HepG2 (cell line): ENCODE measurements around the gene HMX1.

Experiments
- AFF4 ChIP-seq: sonication (generic); formaldehyde crosslinking; IDR thresholded peaks from 2 replicates; pipeline ENCODE4 v1.4.0; 2020; ENCODE audit warnings: missing genetic modification reagents
- CTCF ChIP-seq: sonication (generic); formaldehyde crosslinking; IDR thresholded peaks from 2 replicates; pipeline ENCODE4 v1.5.0; 2020; ENCODE audit warnings: mild to moderate bottlenecking, missing genetic modification reagents, moderate library complexity
- EP300 ChIP-seq, 3 experiments: sonication (generic) in 1 of 3; formaldehyde crosslinking in 1 of 3; IDR thresholded peaks; 2 replicates each; pipeline versions ENCODE4 v1.5.1 to v1.6.1; 2011 to 2020; ENCODE audit warnings: low read depth in 2 of 3, low read length in 2 of 3, borderline replicate concordance in 1 of 3, improper control_type of control experiment in 1 of 3, mild to moderate bottlenecking in 1 of 3, missing genetic modification reagents in 1 of 3, moderate library complexity in 1 of 3
- FOXA3 ChIP-seq: IDR thresholded peaks from 2 replicates; pipeline ENCODE4 v1.6.1; 2016; ENCODE audit warnings: missing genetic modification reagents, missing compliant biosample characterization
- MAFG ChIP-seq: sonication (generic); formaldehyde crosslinking; IDR thresholded peaks from 2 replicates; pipeline ENCODE4 v1.5.1; 2020; ENCODE audit warnings: mild to moderate bottlenecking, missing genetic modification reagents
- MYC ChIP-seq: sonication (generic); formaldehyde crosslinking; IDR thresholded peaks from 2 replicates; pipeline ENCODE4 v1.9.0; 2021; ENCODE audit warnings: missing genetic modification reagents, borderline replicate concordance
- POLR2AphosphoS5 ChIP-seq: IDR thresholded peaks from 2 replicates; pipeline ENCODE4 v1.6.1; 2012; ENCODE audit warnings: low read depth, low read length
- RAD21 ChIP-seq: fragments of 450-650 bp; formaldehyde crosslinking; IDR thresholded peaks from 2 replicates; pipeline ENCODE4 v1.5.0; 2020; ENCODE audit warnings: mild to moderate bottlenecking
- ZBTB34 ChIP-seq: sonication (generic); formaldehyde crosslinking; IDR thresholded peaks from 2 replicates; pipeline ENCODE4 v1.8.0; 2022; ENCODE audit warnings: mild to moderate bottlenecking, missing genetic modification reagents
- ZNF34 ChIP-seq: sonication (generic); formaldehyde crosslinking; IDR thresholded peaks from 2 replicates; pipeline ENCODE4 v1.4.0; 2020; ENCODE audit warnings: mild to moderate bottlenecking, missing genetic modification reagents, borderline replicate concordance
- ZNF740 ChIP-seq: sonication (generic); formaldehyde crosslinking; IDR thresholded peaks from 2 replicates; pipeline ENCODE4 v1.4.0; 2020; ENCODE audit warnings: missing genetic modification reagents
- ZNF800 ChIP-seq: sonication (generic); formaldehyde crosslinking; IDR thresholded peaks from 2 replicates; pipeline ENCODE4 v1.4.0; 2020; ENCODE audit warnings: missing genetic modification reagents

GRCh38 chr4:8865681-8866310 lies 5.8 kb downstream of the HMX1 start:
- TF ChIP-seq ZNF34: no peak
- TF ChIP-seq MYC (CRISPR knock-in tag): no peak
- no peak for TF ChIP-seq AFF4
- TF ChIP-seq ZNF800 (CRISPR knock-in tag): no peak
- TF ChIP-seq EP300 (IDR thresholded peaks at IDR 0.05; ENCODE audit: low read depth in 2 of 2, low read length in 2 of 2): no peak
- no peak for TF ChIP-seq EP300 (CRISPR knock-in tag; IDR thresholded peaks at IDR 0.05; ENCODE audit: borderline replicate concordance)
- TF ChIP-seq ZNF740 (CRISPR knock-in tag): no peak
- no peak for TF ChIP-seq CTCF
- TF ChIP-seq FOXA3 (CRISPR knock-in tag): no peak
- no peak for TF ChIP-seq ZBTB34 (CRISPR knock-in tag)
- TF ChIP-seq POLR2AphosphoS5: no peak
- no peak for TF ChIP-seq MAFG (CRISPR knock-in tag)
- TF ChIP-seq RAD21 (CRISPR knock-in tag): no peak
